T-helper 2 cell treated with Interferon-gamma antibody and Interleukin-4, amounts not matched to agents 5 μg/mL and 100 μg/mL, for 36 hours (primary cell): ENCODE results near the gene EXOSC2.

Experiments
- DNase-seq: peaks from one replicate; pipeline ENCODE4 v3.0.0; 2021; ENCODE audit warnings: low spot score
- H3K27ac Mint-ChIP-seq: one replicate; pipeline ENCODE4 v1.8.0; 2021; ENCODE audit warnings: mild to moderate bottlenecking, mixed read lengths
- H3K27me3 Mint-ChIP-seq: one replicate; pipeline ENCODE4 v1.8.0; 2021; ENCODE audit warnings: low read depth, mixed read lengths
- H3K36me3 Mint-ChIP-seq: one replicate; pipeline ENCODE4 v1.8.0; 2021; ENCODE audit warnings: low read depth, mixed read lengths
- H3K4me1 Mint-ChIP-seq: one replicate; pipeline ENCODE4 v1.8.0; 2021; ENCODE audit warnings: low read depth, mixed read lengths
- H3K4me3 Mint-ChIP-seq: one replicate; pipeline ENCODE4 v1.8.0; 2022; ENCODE audit warnings: mild to moderate bottlenecking, moderate library complexity, mixed read lengths
- H3K9me3 Mint-ChIP-seq: one replicate; pipeline ENCODE4 v1.8.0; 2021; ENCODE audit warnings: mixed read lengths

EXOSC2 gene

GRCh38 chr9:130745210-130745800 is 51.7 kb downstream of the EXOSC2 start:
- Mint-ChIP-seq H3K27me3 (no peaks in the 10 kb centered on the region), H3K4me3 (no peak overlapping the region), H3K36me3 (no peaks in the 10 kb centered on the region), H3K4me1 (no peaks in the 10 kb centered on the region), H3K9me3 (no peaks in the 10 kb centered on the region), H3K27ac (no peak overlapping the region)
- DNase-seq: no peak

- no peak overlapping the region for H3K27ac Mint-ChIP-seq
- no peak for DNase-seq
- no peaks in the 10 kb centered on the region for H3K36me3 Mint-ChIP-seq
- no peaks in the 10 kb centered on the region for H3K27me3 Mint-ChIP-seq
- no peaks in the 10 kb centered on the region for H3K4me1 Mint-ChIP-seq
- no peaks in the 10 kb centered on the region for H3K9me3 Mint-ChIP-seq
- H3K4me3 Mint-ChIP-seq: no peak overlapping the region
Measured at GRCh38 chr9:130745829-130746228, 52.2 kb downstream of the EXOSC2 start.

- Mint-ChIP-seq H3K4me3 (no peak overlapping the region), H3K27me3 (no peaks in the 10 kb centered on the region), H3K4me1 (no peaks in the 10 kb centered on the region), H3K36me3 (no peaks in the 10 kb centered on the region), H3K9me3 (no peaks in the 10 kb centered on the region), H3K27ac (no peak overlapping the region)
- DNase-seq: no peak
Measured at GRCh38 chr9:130746434-130747212, 53.0 kb downstream of the EXOSC2 start.

GRCh38 chr9:130751631-130752355 is 58.2 kb downstream of the EXOSC2 start:
- DNase-seq: no peak
- no peak overlapping the region for H3K27ac Mint-ChIP-seq
- H3K36me3 Mint-ChIP-seq: no peaks in the 10 kb centered on the region
- H3K9me3 Mint-ChIP-seq: no peaks in the 10 kb centered on the region
- H3K27me3 Mint-ChIP-seq: no peaks in the 10 kb centered on the region
- H3K4me1 Mint-ChIP-seq: no peaks in the 10 kb centered on the region
- no peak overlapping the region for H3K4me3 Mint-ChIP-seq
